Measurements from ENCODE around the gene PTPRN2.
"Not testable (repeated sequence)": the region's sequence is repeated elsewhere in the genome, so short reads cannot be mapped to it uniquely, and the experiment has no call there.

- TF ChIP-seq EZH2phosphoT487 (IDR thresholded peaks at IDR 0.05; ENCODE audit: borderline replicate concordance); CEBPB (IDR thresholded peaks at IDR 0.05; ENCODE audit: low read depth); JUND (IDR thresholded peaks at IDR 0.05); SP1 (IDR thresholded peaks at IDR 0.05; ENCODE audit: low read depth); EZH2 (IDR thresholded peaks at IDR 0.05); ZFX (IDR thresholded peaks at IDR 0.05); POLR2AphosphoS5 (IDR thresholded peaks at IDR 0.05; ENCODE audit: low read depth, low read length); RAD21 (IDR thresholded peaks at IDR 0.05; ENCODE audit: low read depth); POLR2A (IDR thresholded peaks at IDR 0.05; ENCODE audit: borderline replicate concordance, extremely low read depth, insufficient read depth, insufficient read length): not testable (repeated sequence)
- TF ChIP-seq, protein P1, sequence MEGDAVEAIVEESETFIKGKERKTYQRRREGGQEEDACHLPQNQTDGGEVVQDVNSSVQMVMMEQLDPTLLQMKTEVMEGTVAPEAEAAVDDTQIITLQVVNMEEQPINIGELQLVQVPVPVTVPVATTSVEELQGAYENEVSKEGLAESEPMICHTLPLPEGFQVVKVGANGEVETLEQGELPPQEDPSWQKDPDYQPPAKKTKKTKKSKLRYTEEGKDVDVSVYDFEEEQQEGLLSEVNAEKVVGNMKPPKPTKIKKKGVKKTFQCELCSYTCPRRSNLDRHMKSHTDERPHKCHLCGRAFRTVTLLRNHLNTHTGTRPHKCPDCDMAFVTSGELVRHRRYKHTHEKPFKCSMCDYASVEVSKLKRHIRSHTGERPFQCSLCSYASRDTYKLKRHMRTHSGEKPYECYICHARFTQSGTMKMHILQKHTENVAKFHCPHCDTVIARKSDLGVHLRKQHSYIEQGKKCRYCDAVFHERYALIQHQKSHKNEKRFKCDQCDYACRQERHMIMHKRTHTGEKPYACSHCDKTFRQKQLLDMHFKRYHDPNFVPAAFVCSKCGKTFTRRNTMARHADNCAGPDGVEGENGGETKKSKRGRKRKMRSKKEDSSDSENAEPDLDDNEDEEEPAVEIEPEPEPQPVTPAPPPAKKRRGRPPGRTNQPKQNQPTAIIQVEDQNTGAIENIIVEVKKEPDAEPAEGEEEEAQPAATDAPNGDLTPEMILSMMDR (IDR thresholded peaks at IDR 0.05 in 2 of 3, conservative IDR thresholded peaks at IDR 0.05 in 1 of 3; ENCODE audit: borderline replicate concordance in 1 of 3, insufficient read depth in 1 of 3, low read depth in 2 of 3, low read length in 2 of 3), result not testable (repeated sequence)
- TF ChIP-seq, protein P2, sequence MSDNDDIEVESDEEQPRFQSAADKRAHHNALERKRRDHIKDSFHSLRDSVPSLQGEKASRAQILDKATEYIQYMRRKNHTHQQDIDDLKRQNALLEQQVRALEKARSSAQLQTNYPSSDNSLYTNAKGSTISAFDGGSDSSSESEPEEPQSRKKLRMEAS (IDR thresholded peaks at IDR 0.05), result not testable (repeated sequence)
These were observed 922.0 kb downstream of the PTPRN2 start for GRCh38 chr7:157665634-157665988.
